Fibroblast of mammary gland (primary cell): ENCODE results near the gene ASTN2.

Experiments used
- DNase-seq: peaks from one replicate; pipeline ENCODE4 v3.0.0-alpha.2; 2010; ENCODE audit warnings: low read depth
- H3K4me3 ChIP-seq: 2 replicates; pipeline ENCODE4 v1.5.1; 2011; ENCODE audit warnings: low read depth, mild to moderate bottlenecking, low read length, moderate library complexity; ENCODE audit not compliant: control insufficient read depth
- TF ChIP-seq, protein P1 (sequence below): conservative IDR thresholded peaks from 2 replicates; pipeline ENCODE4 v1.5.1; 2011; ENCODE audit warnings: low read depth, low read length, inconsistent platforms; ENCODE audit not compliant: control insufficient read depth, insufficient read depth

ASTN2 gene

GRCh38 chr9:116629634-116630033 is 785.2 kb downstream of the ASTN2 start:
- TF ChIP-seq, protein P1, sequence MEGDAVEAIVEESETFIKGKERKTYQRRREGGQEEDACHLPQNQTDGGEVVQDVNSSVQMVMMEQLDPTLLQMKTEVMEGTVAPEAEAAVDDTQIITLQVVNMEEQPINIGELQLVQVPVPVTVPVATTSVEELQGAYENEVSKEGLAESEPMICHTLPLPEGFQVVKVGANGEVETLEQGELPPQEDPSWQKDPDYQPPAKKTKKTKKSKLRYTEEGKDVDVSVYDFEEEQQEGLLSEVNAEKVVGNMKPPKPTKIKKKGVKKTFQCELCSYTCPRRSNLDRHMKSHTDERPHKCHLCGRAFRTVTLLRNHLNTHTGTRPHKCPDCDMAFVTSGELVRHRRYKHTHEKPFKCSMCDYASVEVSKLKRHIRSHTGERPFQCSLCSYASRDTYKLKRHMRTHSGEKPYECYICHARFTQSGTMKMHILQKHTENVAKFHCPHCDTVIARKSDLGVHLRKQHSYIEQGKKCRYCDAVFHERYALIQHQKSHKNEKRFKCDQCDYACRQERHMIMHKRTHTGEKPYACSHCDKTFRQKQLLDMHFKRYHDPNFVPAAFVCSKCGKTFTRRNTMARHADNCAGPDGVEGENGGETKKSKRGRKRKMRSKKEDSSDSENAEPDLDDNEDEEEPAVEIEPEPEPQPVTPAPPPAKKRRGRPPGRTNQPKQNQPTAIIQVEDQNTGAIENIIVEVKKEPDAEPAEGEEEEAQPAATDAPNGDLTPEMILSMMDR: no peak
- no peak for DNase-seq

DNA sequence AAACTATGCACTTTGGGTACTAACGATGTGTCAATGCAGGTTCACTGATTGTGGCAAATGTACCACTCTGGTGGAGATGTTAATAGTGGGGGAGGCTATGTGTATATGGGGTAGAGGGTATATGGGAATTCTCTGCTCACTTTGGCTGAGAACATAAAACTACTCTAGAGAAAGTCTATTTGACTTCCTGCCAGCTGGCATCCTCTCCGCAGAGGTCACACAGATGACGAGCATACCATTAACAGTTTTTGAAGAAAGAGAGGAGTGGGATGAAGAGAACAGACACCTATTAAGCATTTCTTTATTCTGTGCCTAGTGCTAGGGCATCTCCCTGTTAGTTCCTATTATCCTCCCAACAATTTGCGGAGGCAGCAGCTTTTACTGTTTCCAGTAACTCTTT is 786.1 kb downstream of the ASTN2 start:
- TF ChIP-seq, protein P1: no peak
- no peak for DNase-seq
- H3K4me3 ChIP-seq: no peak overlapping the region

More at GRCh38 chr9:116629634-116630033, 785.2 kb downstream of the ASTN2 start:
- H3K4me3 ChIP-seq: no peak overlapping the region

- H3K4me3 ChIP-seq: no peak overlapping the region
- TF ChIP-seq, protein P1: no peak
- no peak for DNase-seq
Measured at GRCh38 chr9:116627433-116627832, 787.4 kb downstream of the ASTN2 start.

GRCh38 chr9:116626762-116627161 is 788.1 kb downstream of the ASTN2 start:
- no peak for DNase-seq
- H3K4me3 ChIP-seq: no peak overlapping the region
- TF ChIP-seq, protein P1: no peak

GRCh38 chr9:116623715-116624114 is 791.1 kb downstream of the ASTN2 start:
- no peak for DNase-seq
- TF ChIP-seq, protein P1: no peak
- H3K4me3 ChIP-seq: no peak overlapping the region

DNA sequence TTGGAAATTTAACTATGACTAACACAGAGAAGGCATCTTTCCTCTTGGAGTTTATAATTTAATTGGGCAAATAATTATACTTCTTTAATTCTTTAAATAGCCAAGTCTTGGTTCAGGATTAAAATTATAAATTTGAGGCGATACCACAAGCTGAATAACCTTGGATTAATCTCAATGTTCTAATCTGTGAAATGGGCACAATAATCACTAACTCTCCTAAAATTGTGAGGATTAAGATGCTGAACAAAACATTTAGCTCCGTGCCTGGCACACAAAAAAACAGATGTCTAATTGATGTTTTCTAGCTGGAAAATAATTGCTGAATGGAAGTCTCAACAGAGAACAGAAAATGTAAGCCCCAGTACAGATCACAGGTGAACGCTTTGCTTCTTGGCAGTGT is 797.5 kb downstream of the ASTN2 start:
- TF ChIP-seq, protein P1: no peak
- H3K4me3 ChIP-seq: no peak overlapping the region
- DNase-seq: no peak

GRCh38 chr9:116616304-116616914 is 798.4 kb downstream of the ASTN2 start:
- DNase-seq: no peak
- TF ChIP-seq, protein P1: no peak
- no peak overlapping the region for H3K4me3 ChIP-seq
